Stomach (tissue), 9 donors: ENCODE data around the gene USP53. TPM values are rescaled to one million over a fixed set of nuclear protein-coding genes. Genes with fewer than 3 reads are reported as not detected.

Source experiments
- DNase-seq, 2 donors: peaks; one replicate each; pipeline versions ENCODE4 v3.0.0 to v3.0.0-alpha.2; 2013 to 2019
- H3K27ac ChIP-seq, 5 donors: fragments of 200-600 bp in 4 of 5; sonication (generic) in 4 of 5; one replicate each; pipeline ENCODE4 v1.5.1; 2013 to 2019; ENCODE audit warnings: mild to moderate bottlenecking in 1 of 5, moderate library complexity in 1 of 5
- H3K27me3 ChIP-seq, 3 donors: fragments of 200-600 bp; sonication (generic); one replicate each; pipeline ENCODE4 v1.5.1; 2017 to 2019; ENCODE audit warnings: mixed run types in 1 of 3
- H3K36me3 ChIP-seq, 4 donors: fragments of 200-600 bp; sonication (generic); 1 replicate in 3 of 4; 2 replicates in 1 of 4; pipeline ENCODE4 v1.5.1; 2016 to 2019
- H3K4me1 ChIP-seq, 4 donors: fragments of 200-600 bp; sonication (generic); one replicate each; pipeline ENCODE4 v1.5.1; 2016 to 2019
- H3K4me3 ChIP-seq, 4 donors: fragments of 200-600 bp; sonication (generic) in 3 of 4; one replicate each; pipeline ENCODE4 v1.5.1; 2016 to 2019; ENCODE audit warnings: mild to moderate bottlenecking in 1 of 4
- H3K9me3 ChIP-seq, 4 donors: fragments of 200-600 bp; sonication (generic); one replicate each; pipeline ENCODE4 v1.5.1; 2016 to 2019
- EP300 ChIP-seq: sonication (generic); formaldehyde crosslinking; IDR thresholded peaks from one replicate; pipeline ENCODE4 v1.6.1; 2017; ENCODE audit warnings: antibody characterized with exemption
- POLR2A ChIP-seq, 4 donors: fragments of 450-650 bp; IDR thresholded peaks; one replicate each; pipeline ENCODE4 v1.6.1; 2016; ENCODE audit warnings: antibody characterized with exemption in 4 of 4, control low read depth in 2 of 4, mild to moderate bottlenecking in 1 of 4, moderate library complexity in 1 of 4
- POLR2AphosphoS5 ChIP-seq, 3 donors: sonication (generic); formaldehyde crosslinking; IDR thresholded peaks; one replicate each; pipeline ENCODE4 v1.6.1; 2016; ENCODE audit warnings: antibody characterized with exemption in 3 of 3
- WGBS, 5 donors: extraction: QIAGEN DNeasy Blood & Tissue Kit in 3 of 5; methylation state at CpG; one replicate each; pipeline versions ENCODE4 v1.1.5 to v1.1.7; 2013 to 2018; 5-methylcytosine and 5-hydroxymethylcytosine counted together
- intact Hi-C: fragments of 100-400 bp; cut with DNase I; formaldehyde crosslinking; loops from one replicate; pipeline ENCODE4 v1.15.1; 2023; ENCODE audit warnings: low total_unique reads
- polyA plus RNA-seq, 3 donors: library from polyadenylated mRNA; stranded (reverse); fragments of 200-250 nt; gene quantifications; one replicate each; pipeline ENCODE4 v1.2.3, GENCODE V29; 2013
- total RNA-seq, 5 donors: library from RNA; depleted of rRNA; stranded (reverse); fragments of >200 nt; gene quantifications; one replicate each; pipeline versions ENCODE4 v1.1.0 to v1.2.3, GENCODE V29; 2014 to 2016
- TF ChIP-seq, protein P1 (sequence below), 7 experiments: fragments of 450-650 bp in 4 of 7; fragments of 200-600 bp in 3 of 7; sonication (generic) in 3 of 7; IDR thresholded peaks; one replicate each; pipeline ENCODE4 v1.5.1; 2016 to 2019; ENCODE audit warnings: antibody characterized with exemption in 7 of 7, control low read depth in 2 of 7, mild to moderate bottlenecking in 1 of 7
- donor health status: healthy with polysubstance abuse.
- donor health status: Bipolar disorder and iron deficiency.
- donor health status: healthy.

Gene USP53
- total and polyA plus RNA-seq, 8 donors, result 15.8 to 116 (median 54.1) TPM

DNA sequence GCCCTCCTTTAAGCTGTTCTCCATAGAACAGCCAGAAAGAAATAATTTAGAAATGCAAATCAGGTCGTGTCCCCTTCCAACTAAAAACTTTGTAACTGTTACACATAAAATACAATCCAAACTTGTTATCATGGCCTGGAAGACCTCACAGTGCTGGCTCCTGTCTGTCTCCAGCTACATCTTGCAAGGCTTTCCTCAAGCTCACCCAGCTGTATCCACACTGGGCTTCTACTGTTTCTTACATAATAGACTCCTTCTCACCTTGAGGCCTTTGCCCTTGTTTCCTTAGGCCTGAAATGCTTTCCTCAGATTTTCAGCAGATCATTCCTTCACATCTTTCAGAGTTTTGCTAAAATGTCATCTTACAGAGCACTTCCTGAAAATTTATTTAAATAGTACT lies 33.5 kb upstream of the USP53 start:
- no peak overlapping the region for H3K27ac ChIP-seq
- DNase-seq, result no peak
- no peaks in the 10 kb centered on the region for H3K9me3 ChIP-seq
- H3K4me3 ChIP-seq, result no peak overlapping the region
- no peaks in the 10 kb centered on the region for H3K36me3 ChIP-seq
- WGBS, 5 donors, result 65 to 76% (median 69%) methylated on average over 1 of the region's 1 CpG
- no peak for TF ChIP-seq EP300
- no peak for TF ChIP-seq POLR2A (IDR thresholded peaks at IDR 0.05)
- TF ChIP-seq, protein P1, sequence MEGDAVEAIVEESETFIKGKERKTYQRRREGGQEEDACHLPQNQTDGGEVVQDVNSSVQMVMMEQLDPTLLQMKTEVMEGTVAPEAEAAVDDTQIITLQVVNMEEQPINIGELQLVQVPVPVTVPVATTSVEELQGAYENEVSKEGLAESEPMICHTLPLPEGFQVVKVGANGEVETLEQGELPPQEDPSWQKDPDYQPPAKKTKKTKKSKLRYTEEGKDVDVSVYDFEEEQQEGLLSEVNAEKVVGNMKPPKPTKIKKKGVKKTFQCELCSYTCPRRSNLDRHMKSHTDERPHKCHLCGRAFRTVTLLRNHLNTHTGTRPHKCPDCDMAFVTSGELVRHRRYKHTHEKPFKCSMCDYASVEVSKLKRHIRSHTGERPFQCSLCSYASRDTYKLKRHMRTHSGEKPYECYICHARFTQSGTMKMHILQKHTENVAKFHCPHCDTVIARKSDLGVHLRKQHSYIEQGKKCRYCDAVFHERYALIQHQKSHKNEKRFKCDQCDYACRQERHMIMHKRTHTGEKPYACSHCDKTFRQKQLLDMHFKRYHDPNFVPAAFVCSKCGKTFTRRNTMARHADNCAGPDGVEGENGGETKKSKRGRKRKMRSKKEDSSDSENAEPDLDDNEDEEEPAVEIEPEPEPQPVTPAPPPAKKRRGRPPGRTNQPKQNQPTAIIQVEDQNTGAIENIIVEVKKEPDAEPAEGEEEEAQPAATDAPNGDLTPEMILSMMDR (IDR thresholded peaks at IDR 0.05), result no peak
- TF ChIP-seq POLR2AphosphoS5 (IDR thresholded peaks at IDR 0.05), result no peak
- no peaks in the 10 kb centered on the region for H3K4me1 ChIP-seq
- intact Hi-C loops, result no loop called here
- H3K27me3 ChIP-seq, result no peaks in the 10 kb centered on the region

DNA sequence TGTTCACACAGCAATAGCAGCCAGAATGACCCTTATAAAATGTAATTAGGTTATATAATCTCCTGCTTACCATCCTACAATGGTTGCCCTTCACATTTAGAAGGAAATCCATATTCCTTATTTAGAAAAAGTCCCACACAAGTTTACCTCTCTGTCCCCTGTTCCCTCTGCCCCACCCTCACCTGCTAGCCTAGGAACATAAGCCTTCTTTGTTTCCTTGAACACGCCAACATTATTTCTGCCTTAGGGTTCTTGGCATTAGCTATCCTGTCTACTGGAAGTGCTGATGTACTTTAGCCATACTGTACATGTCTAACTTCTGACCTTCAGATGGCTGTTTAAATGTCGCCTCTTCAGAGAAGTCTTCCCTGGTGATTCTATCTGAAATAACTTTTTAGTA lies 28.4 kb upstream of the USP53 start:
- DNase-seq, result no peak
- Histone ChIP-seq H3K27ac (no peak overlapping the region), H3K4me3 (no peak overlapping the region), H3K4me1 (peaks cover 0 to 9% (median 3%) of the 10 kb centered on the region in 4 donors), H3K27me3 (no peaks in the 10 kb centered on the region), H3K36me3 (no peaks in the 10 kb centered on the region), H3K9me3 (no peaks in the 10 kb centered on the region)
- intact Hi-C loops, result no loop called here
- WGBS, 5 donors, result 68 to 84% (median 69%) methylated on average over 2 of the region's 2 CpGs
- TF ChIP-seq EP300, result no peak
- no peak for TF ChIP-seq POLR2AphosphoS5 (IDR thresholded peaks at IDR 0.05)
- no peak for TF ChIP-seq POLR2A (IDR thresholded peaks at IDR 0.05)
- TF ChIP-seq, protein P1 (IDR thresholded peaks at IDR 0.05), result no peak

DNA sequence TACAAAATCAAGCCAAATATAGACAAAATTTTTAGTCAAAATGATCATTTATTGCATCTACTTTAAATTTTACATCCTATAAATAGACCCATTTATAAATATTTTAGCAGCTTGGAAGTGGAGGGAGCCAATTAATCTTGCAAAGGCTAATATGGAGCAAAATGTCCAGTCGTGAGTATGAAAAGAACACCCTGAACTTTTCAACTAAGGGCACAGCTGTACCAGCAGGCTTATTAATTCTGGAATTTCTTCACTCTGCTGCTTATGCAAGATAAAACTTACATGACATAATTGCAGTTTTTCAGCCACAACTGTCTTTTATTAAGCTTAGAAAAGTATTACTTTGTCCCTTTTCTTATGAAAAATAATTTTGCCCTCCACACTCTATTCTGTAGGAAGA lies 22.9 kb upstream of the USP53 start:
- WGBS, 5 donors, result 21 to 44% (median 32%) methylated on average over 1 of the region's 1 CpG

DNA sequence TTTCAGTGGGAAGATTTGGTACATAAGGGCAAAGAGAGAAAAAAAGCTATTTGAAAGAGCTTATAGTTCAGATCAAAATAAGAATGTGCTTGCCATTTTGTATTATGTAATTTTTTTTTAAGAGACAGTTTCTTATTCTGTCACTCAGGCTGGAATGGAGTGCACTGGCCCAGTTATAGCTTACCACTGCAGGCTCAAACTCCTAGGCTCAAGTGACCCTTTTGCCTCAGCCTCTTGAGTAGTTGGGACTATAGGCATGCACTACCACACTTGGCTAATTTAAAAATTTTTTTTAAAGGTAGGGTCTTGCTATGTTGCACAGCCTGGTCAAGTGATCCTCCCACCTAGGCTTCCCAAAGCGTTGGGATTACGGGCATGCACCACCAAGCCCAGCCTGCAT lies 22.2 kb upstream of the USP53 start:
- peak overlapping the region in 3 of 5 donors; percentile 26 to 48 (median 47) for H3K27ac ChIP-seq
- intact Hi-C loops, result no loop called here
- no peak for TF ChIP-seq EP300
- TF ChIP-seq POLR2A (IDR thresholded peaks at IDR 0.05), result no peak
- no peak for DNase-seq
- no peaks in the 10 kb centered on the region for H3K27me3 ChIP-seq
- no peaks in the 10 kb centered on the region for H3K9me3 ChIP-seq
- 90 to 97% (median 95%) methylated on average over 2 of the region's 2 CpGs for WGBS, 5 donors
- H3K36me3 ChIP-seq, result no peaks in the 10 kb centered on the region
- H3K4me1 ChIP-seq, result peaks cover 0 to 24% (median 13%) of the 10 kb centered on the region in 4 donors
- H3K4me3 ChIP-seq, result no peak overlapping the region

More for the DNA sequence above, 22.9 kb upstream of the USP53 start:
- no peaks in the 10 kb centered on the region for H3K27me3 ChIP-seq
- H3K9me3 ChIP-seq, result no peaks in the 10 kb centered on the region
- no peak for DNase-seq
- H3K4me1 ChIP-seq, result peaks cover 0 to 24% (median 13%) of the 10 kb centered on the region in 4 donors
- TF ChIP-seq, protein P1 (IDR thresholded peaks at IDR 0.05), result no peak
- no peak for TF ChIP-seq EP300
- peak; percentile 29 to 77 (median 41) for TF ChIP-seq POLR2AphosphoS5 (IDR thresholded peaks at IDR 0.05)
- no peak for TF ChIP-seq POLR2A (IDR thresholded peaks at IDR 0.05)
- H3K36me3 ChIP-seq, result no peaks in the 10 kb centered on the region
- H3K27ac ChIP-seq, result peak overlapping the region in 4 of 5 donors; percentile 26 to 48 (median 38)
- H3K4me3 ChIP-seq, result no peak overlapping the region
- intact Hi-C loops, result no loop called here

DNA sequence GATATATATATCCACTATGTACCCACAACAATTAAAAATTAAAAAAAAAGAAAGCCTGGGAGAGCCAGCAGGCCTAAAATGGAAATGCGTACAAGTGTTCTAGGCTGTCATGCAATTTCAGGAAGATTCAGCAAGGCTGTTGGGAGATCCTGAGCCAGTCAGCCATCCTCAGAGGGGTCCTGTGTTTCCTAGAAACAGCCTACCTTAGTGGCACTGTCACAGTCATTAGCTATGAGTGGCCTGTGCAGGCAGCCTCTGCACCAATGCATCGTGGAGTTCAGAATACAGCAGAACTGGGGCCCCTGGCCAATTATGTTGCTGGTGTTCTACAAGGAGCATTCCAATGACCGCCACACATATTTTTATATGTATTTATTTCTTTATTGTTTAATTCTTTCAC lies 21.0 kb upstream of the USP53 start:
- peaks cover 0 to 24% (median 13%) of the 10 kb centered on the region in 4 donors for H3K4me1 ChIP-seq
- no peaks in the 10 kb centered on the region for H3K27me3 ChIP-seq
- no peak for DNase-seq
- H3K36me3 ChIP-seq, result no peaks in the 10 kb centered on the region
- H3K27ac ChIP-seq, result no peak overlapping the region
- TF ChIP-seq POLR2A (IDR thresholded peaks at IDR 0.05), result no peak
- no peak for TF ChIP-seq POLR2AphosphoS5 (IDR thresholded peaks at IDR 0.05)
- TF ChIP-seq, protein P1 (IDR thresholded peaks at IDR 0.05), result no peak
- no peak for TF ChIP-seq EP300
- H3K4me3 ChIP-seq, result no peak overlapping the region
- no peaks in the 10 kb centered on the region for H3K9me3 ChIP-seq
- WGBS, 5 donors, result 91 to 98% (median 93%) methylated on average over 3 of the region's 3 CpGs
- intact Hi-C loops, result no loop called here
